ENCODE measurements around the gene TET1.
"Not testable (repeated sequence)": the region's sequence is repeated elsewhere in the genome, so short reads cannot be mapped to it uniquely, and the experiment has no call there.

GRCh38 chr10:68613974-68614373, 53.8 kb downstream of the TET1 start:
- not testable (repeated sequence) for TF ChIP-seq CTCF, POLR2A (IDR thresholded peaks at IDR 0.05)
